Fibroblast of lung (primary cell): ENCODE results near the gene GRIN2D. TPM values are rescaled to one million over a fixed set of nuclear protein-coding genes. Genes with fewer than 3 reads are reported as not detected.

Experiments used
- DNase-seq, 2 donors: peaks; one replicate each; pipeline versions ENCODE4 v3.0.0 to v3.0.0-alpha.2; 2010; ENCODE audit warnings: low read depth in 2 of 2
- H2AFZ ChIP-seq: 2 replicates; pipeline ENCODE4 v1.5.1; 2012; ENCODE audit warnings: low read length, control low read depth, inconsistent platforms
- H3K27ac ChIP-seq: 2 replicates; pipeline ENCODE4 v1.5.1; 2011; ENCODE audit warnings: low read length, control low read depth; ENCODE audit not compliant: insufficient read depth
- H3K27me3 ChIP-seq: 2 replicates; pipeline ENCODE4 v1.5.1; 2011; ENCODE audit warnings: mild to moderate bottlenecking, low read length; ENCODE audit not compliant: control insufficient read depth, insufficient read depth
- H3K36me3 ChIP-seq: 2 replicates; pipeline ENCODE4 v1.5.1; 2011; ENCODE audit warnings: low read length; ENCODE audit not compliant: control insufficient read depth, insufficient read depth
- H3K4me1 ChIP-seq: 2 replicates; pipeline ENCODE4 v1.5.1; 2011; ENCODE audit warnings: low read length; ENCODE audit not compliant: control insufficient read depth, insufficient read depth; ENCODE audit errors: extremely low read depth
- H3K4me2 ChIP-seq: 2 replicates; pipeline ENCODE4 v1.5.1; 2011; ENCODE audit warnings: low read length, control low read depth; ENCODE audit not compliant: insufficient read depth; ENCODE audit errors: extremely low read depth
- H3K4me3 ChIP-seq, 4 experiments: fragments of 200-600 bp in 1 of 4; sonication (generic) in 1 of 4; replicated peaks in 1 of 4; 2 replicates each; pipeline ENCODE4 v1.5.1; 2011 to 2016; ENCODE audit warnings: low read length in 4 of 4, low read depth in 3 of 4, mild to moderate bottlenecking in 3 of 4, control low read depth in 2 of 4, inconsistent platforms in 1 of 4, mixed read lengths in 1 of 4; ENCODE audit not compliant: insufficient read depth in 1 of 4; ENCODE audit errors: control extremely low read depth in 1 of 4
- H3K79me2 ChIP-seq: 2 replicates; pipeline ENCODE4 v1.5.1; 2012; ENCODE audit warnings: mild to moderate bottlenecking, low read length, inconsistent platforms; ENCODE audit not compliant: control insufficient read depth, insufficient read depth
- H3K9ac ChIP-seq: 2 replicates; pipeline ENCODE4 v1.5.1; 2011; ENCODE audit warnings: mild to moderate bottlenecking, low read length, control low read depth; ENCODE audit not compliant: insufficient read depth
- H3K9me3 ChIP-seq: 2 replicates; pipeline ENCODE4 v1.5.1; 2012; ENCODE audit warnings: low read depth, low read length; ENCODE audit not compliant: control insufficient read depth, insufficient read depth
- H4K20me1 ChIP-seq: 2 replicates; pipeline ENCODE4 v1.5.1; 2011; ENCODE audit warnings: low read length; ENCODE audit not compliant: control insufficient read depth, insufficient read depth; ENCODE audit errors: extremely low read depth
- CTCF ChIP-seq, 2 donors: IDR thresholded peaks in 1 of 2; conservative IDR thresholded peaks in 1 of 2; 1 replicate in 1 of 2; 2 replicates in 1 of 2; pipeline ENCODE4 v1.5.1; 2011 to 2012; ENCODE audit warnings: low read length in 2 of 2, control low read depth in 1 of 2, inconsistent platforms in 1 of 2, low read depth in 1 of 2, mild to moderate bottlenecking in 1 of 2
- EZH2 ChIP-seq: IDR thresholded peaks from 2 replicates; pipeline ENCODE4 v1.5.1; 2012; ENCODE audit warnings: low read length, control low read depth, mild to moderate bottlenecking; ENCODE audit errors: missing control alignments
- polyA plus RNA-seq, 2 donors: library from polyadenylated mRNA; depleted of rRNA in 1 of 2; stranded (reverse) in 1 of 2; unstranded in 1 of 2; fragments of >200 nt; gene quantifications; 2 replicates each; pipeline ENCODE4 v1.2.1, GENCODE V29; 2011 to 2012; ENCODE audit warnings: missing spikeins in 1 of 2
- total RNA-seq: library from RNA; depleted of rRNA; stranded (reverse); fragments of >200 nt; gene quantifications from 2 replicates; pipeline ENCODE4 v1.2.1, GENCODE V29; 2014

Gene GRIN2D
- total and polyA plus RNA-seq, 2 donors (not counting 1 experiment from before 2014, with no cell fraction given), result under 0.01 to 0.08 TPM

- DNase-seq, result peak in 1 of 2 donors; percentile 29
- Histone ChIP-seq H3K9me3 (no peaks in the 10 kb centered on the region), H4K20me1 (no peaks in the 10 kb centered on the region), H2AFZ (no peak overlapping the region), H3K4me2 (no peak overlapping the region), H3K27ac (no peak overlapping the region), H3K27me3 (no peaks in the 10 kb centered on the region), H3K4me1 (no peaks in the 10 kb centered on the region), H3K79me2 (no peaks in the 10 kb centered on the region), H3K9ac (no peak overlapping the region), H3K4me3 (no peak overlapping the region), H3K36me3 (no peaks in the 10 kb centered on the region)
- no peak for TF ChIP-seq EZH2
Observed at GRCh38 chr19:48405850-48406249, 12.4 kb downstream of the GRIN2D start.

GRCh38 chr19:48413879-48414587 lies 20.6 kb downstream of the GRIN2D start:
- DNase-seq, result peak in 1 of 2 donors; percentile 31
- Histone ChIP-seq H3K27ac (no peak overlapping the region), H3K36me3 (no peaks in the 10 kb centered on the region), H3K9me3 (no peaks in the 10 kb centered on the region), H3K9ac (no peak overlapping the region), H3K4me2 (no peak overlapping the region), H3K79me2 (no peaks in the 10 kb centered on the region), H3K4me1 (peaks cover 6% of the 10 kb centered on the region), H4K20me1 (no peaks in the 10 kb centered on the region), H3K27me3 (no peaks in the 10 kb centered on the region), H3K4me3 (no peak overlapping the region), H2AFZ (no peak overlapping the region)
- TF ChIP-seq EZH2 (no peak), CTCF (conservative IDR thresholded peaks at IDR 0.05 in 1 of 2, IDR thresholded peaks at IDR 0.05 in 1 of 2; ENCODE audit: low read depth in 1 of 2, low read length in 2 of 2) (no peak)

- peaks cover 6% of the 10 kb centered on the region for H3K4me1 ChIP-seq
- no peak overlapping the region for H3K27ac ChIP-seq
- no peak overlapping the region for H3K4me3 ChIP-seq
- no peak overlapping the region for H3K4me2 ChIP-seq
- no peak overlapping the region for H3K9ac ChIP-seq
- DNase-seq, result peak; percentile 51
- TF ChIP-seq EZH2, result no peak
- TF ChIP-seq CTCF (conservative IDR thresholded peaks at IDR 0.05 in 1 of 2, IDR thresholded peaks at IDR 0.05 in 1 of 2; ENCODE audit: low read depth in 1 of 2, low read length in 2 of 2), result no peak
- H3K79me2 ChIP-seq, result no peaks in the 10 kb centered on the region
- H4K20me1 ChIP-seq, result no peaks in the 10 kb centered on the region
- H3K27me3 ChIP-seq, result no peaks in the 10 kb centered on the region
- no peaks in the 10 kb centered on the region for H3K36me3 ChIP-seq
- no peaks in the 10 kb centered on the region for H3K9me3 ChIP-seq
- H2AFZ ChIP-seq, result no peak overlapping the region
Observed at GRCh38 chr19:48415395-48415794, 21.9 kb downstream of the GRIN2D start.
